Dermis blood vessel endothelial cell (primary cell): ENCODE measurements around the gene TBC1D8. TPM values are rescaled to one million over a fixed set of nuclear protein-coding genes. Genes with fewer than 3 reads are reported as not detected.
A peak's percentile ranks its signal among the peaks of the same experiment; 100 is the strongest.

Source experiments
- DNase-seq: peaks from one replicate; pipeline ENCODE4 v3.0.0; 2010
- total RNA-seq: library from RNA; depleted of rRNA; stranded (reverse); fragments of >200 nt; gene quantifications from 2 replicates; pipeline ENCODE4 v1.2.3, GENCODE V29; 2014

TBC1D8 gene
- total RNA-seq, 1 donor from 2014 or later, result 81.3 TPM

GRCh38 chr2:100974712-100975520 is 176.3 kb downstream of the TBC1D8 start:
- no peak for DNase-seq

- DNase-seq, result no peak
Observed at GRCh38 chr2:100972452-100972851, 178.7 kb downstream of the TBC1D8 start.

- DNase-seq, result no peak
Observed at GRCh38 chr2:100971221-100971620, 180.0 kb downstream of the TBC1D8 start.

- no peak for DNase-seq
Observed at GRCh38 chr2:100969998-100970397, 181.2 kb downstream of the TBC1D8 start.

- no peak for DNase-seq
Observed at GRCh38 chr2:100968146-100969145, 182.7 kb downstream of the TBC1D8 start.

- DNase-seq, result no peak
Observed at GRCh38 chr2:100967716-100968115, 183.5 kb downstream of the TBC1D8 start.

GRCh38 chr2:100965596-100965995 is 185.6 kb downstream of the TBC1D8 start:
- DNase-seq, result no peak

- DNase-seq, result no peak
Observed at GRCh38 chr2:100964681-100965169, 186.5 kb downstream of the TBC1D8 start.

GRCh38 chr2:100964222-100964621 is 187.0 kb downstream of the TBC1D8 start:
- DNase-seq, result no peak

- DNase-seq, result no peak
Observed at GRCh38 chr2:100963026-100963375, 188.2 kb downstream of the TBC1D8 start.

GRCh38 chr2:100962366-100963025 is 188.7 kb downstream of the TBC1D8 start:
- no peak for DNase-seq

- no peak for DNase-seq
Observed at GRCh38 chr2:100960688-100961087, 190.5 kb downstream of the TBC1D8 start.

- peak; percentile 61 for DNase-seq
Observed at GRCh38 chr2:100959225-100959880, 191.8 kb downstream of the TBC1D8 start.

- no peak for DNase-seq
Observed at GRCh38 chr2:100957996-100958653, 193.1 kb downstream of the TBC1D8 start.

Other genes starting within 250 kb of the TBC1D8 start
- 894 and 1,408 TPM in 2 replicates for gene RPL31, start 149.1 kb downstream of the TBC1D8 start, total RNA-seq
- gene CNOT11, start 101.5 kb upstream of the TBC1D8 start, total RNA-seq, result 21.1 and 21.3 TPM in 2 replicates
- gene RNF149, start 157.3 kb upstream of the TBC1D8 start, total RNA-seq, result 41.5 and 56.5 TPM in 2 replicates
- 1.0 and 1.4 TPM in 2 replicates for gene CREG2, start 236.1 kb upstream of the TBC1D8 start, total RNA-seq